SK-N-MC (cell line): ENCODE data around the gene KDM6B.

Experiments used
- EZH2 ChIP-seq: fragments of 200-600 bp; sonication (generic); IDR thresholded peaks from one replicate; pipeline ENCODE4 v1.6.1; 2017; ENCODE audit warnings: antibody characterized with exemption
- FOXP2 ChIP-seq: optimal IDR thresholded peaks from 2 replicates; pipeline ENCODE3; 2011; ENCODE audit warnings: mild to moderate bottlenecking, moderate library complexity; ENCODE audit not compliant: insufficient read depth; ENCODE audit errors: extremely low read length, control extremely low read depth
- POLR2AphosphoS5 ChIP-seq: IDR thresholded peaks from 2 replicates; pipeline ENCODE4 v1.6.1; 2012; ENCODE audit warnings: mild to moderate bottlenecking, low read depth, low read length, borderline replicate concordance

- TF ChIP-seq POLR2AphosphoS5 = no peak
- TF ChIP-seq EZH2 = no peak
- peak; percentile 75 for TF ChIP-seq FOXP2
Measured at GRCh38 chr17:7836596-7837407, 2.8 kb downstream of the KDM6B start.
